ENCODE measurements around the gene KARS1.

KARS1 gene

DNA sequence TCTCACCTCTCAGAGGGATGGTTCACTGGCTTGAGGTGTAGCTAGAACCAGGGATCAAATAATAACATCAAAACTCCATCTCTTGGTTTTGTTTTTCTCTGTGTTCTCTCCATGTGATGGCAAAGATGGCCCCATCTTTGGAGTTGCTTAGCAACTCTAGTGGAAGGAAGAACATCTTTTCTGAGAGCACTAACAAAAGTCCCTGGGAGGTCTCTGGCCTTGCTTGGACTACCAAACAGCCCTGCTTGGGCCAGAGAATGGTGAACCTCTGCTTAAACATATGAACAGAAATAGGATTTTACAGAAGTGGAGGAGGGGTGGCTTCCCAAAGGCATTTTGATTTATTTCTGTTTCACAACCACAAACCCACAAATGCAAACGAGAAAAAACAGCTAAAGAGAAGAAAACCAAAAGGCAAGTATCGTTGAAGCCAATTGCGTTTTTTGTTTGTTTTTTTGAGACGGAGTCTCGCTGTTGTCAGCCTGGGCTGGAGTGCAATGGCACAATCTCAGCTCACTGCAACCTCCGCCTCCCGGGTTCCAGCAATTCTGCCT lies 68.1 kb downstream of the KARS1 start:
- no peak for DNase-seq (ENCODE audit: low read depth in 2 of 2)

DNA sequence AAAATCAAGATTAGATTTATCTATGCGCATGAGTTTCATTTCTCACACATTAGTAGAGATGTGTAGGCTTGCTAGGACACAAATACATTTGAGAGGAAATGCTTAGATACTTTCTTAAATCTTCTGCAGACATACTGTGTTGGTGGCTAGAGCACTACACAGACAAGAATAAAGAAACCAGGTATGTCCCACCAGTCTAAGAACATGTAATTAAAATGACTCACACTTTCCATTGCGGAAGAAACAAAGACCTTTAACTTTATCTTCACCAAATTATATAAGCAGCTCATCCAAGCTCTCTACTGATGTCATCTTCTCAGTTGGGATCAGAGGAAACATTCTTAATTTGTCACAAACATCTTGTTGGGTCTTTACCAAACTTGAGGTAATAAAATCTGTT lies 68.7 kb downstream of the KARS1 start:
- DNase-seq (ENCODE audit: low read depth in 2 of 2): no peak

DNA sequence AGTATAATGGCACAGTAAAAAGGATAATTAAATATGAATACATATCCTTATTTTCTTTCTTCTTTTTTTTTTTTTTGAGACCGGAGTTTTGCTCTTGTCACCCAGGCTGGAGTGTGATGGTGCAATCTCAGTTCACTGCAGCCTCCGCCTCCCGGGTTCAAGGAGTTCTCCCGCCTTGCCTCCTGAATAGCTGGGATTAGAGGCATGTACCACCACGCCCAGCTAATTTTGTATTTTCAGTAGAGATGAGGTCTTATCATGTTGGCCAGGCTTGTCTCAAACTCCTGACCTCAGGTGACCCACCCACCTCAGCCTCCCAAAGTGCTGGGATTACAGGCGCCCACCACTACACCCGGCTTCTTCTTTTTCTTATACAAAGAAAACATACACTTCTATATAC lies 69.3 kb downstream of the KARS1 start:
- DNase-seq (ENCODE audit: low read depth in 2 of 2): no peak
